Left kidney (tissue), 2 donors: ENCODE measurements around the gene PCDHGB3. TPM values are rescaled to one million over a fixed set of nuclear protein-coding genes. Genes with fewer than 3 reads are reported as not detected.

Source experiments
- DNase-seq: peaks from one replicate; pipeline ENCODE4 v3.0.0-alpha.2; 2013
- polyA plus RNA-seq: library from polyadenylated mRNA; unstranded; fragments of 120-200 nt; gene quantifications from one replicate; pipeline ENCODE4 v1.2.1, GENCODE V29; 2013; ENCODE audit not compliant: insufficient read length

PCDHGB3 gene
- polyA plus RNA-seq, 1 donor = 2.8 TPM

DNA sequence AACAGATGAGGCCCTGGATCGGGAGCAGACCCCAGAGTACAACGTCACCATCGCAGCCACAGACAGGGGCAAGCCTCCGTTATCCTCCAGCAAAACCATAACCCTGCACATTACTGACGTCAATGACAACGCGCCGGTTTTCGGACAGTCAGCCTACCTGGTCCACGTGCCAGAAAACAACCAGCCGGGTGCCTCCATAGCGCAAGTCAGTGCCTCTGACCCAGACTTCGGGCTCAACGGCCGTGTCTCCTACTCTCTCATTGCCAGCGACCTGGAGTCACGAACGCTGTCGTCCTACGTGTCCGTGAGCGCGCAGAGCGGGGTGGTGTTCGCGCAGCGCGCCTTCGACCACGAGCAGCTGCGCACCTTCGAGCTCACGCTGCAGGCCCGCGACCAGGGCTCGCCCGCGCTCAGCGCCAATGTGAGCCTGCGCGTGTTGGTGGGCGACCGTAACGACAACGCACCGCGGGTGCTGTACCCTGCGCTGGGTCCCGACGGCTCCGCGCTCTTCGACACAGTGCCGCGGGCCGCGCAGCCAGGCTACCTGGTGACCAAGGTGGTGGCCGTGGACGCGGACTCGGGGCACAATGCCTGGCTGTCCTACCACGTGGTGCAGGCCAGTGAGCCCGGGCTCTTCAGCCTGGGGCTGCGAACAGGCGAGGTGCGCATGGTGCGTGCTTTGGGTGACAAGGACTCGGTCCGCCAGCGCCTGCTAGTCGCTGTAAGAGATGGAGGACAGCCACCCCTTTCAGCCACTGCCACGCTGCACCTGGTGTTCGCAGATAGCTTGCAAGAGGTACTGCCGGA lies 49.2 kb downstream of the PCDHGB3 start:
- DNase-seq = no peak

GRCh38 chr5:141420855-141421488 lies 50.9 kb downstream of the PCDHGB3 start, which contains the start of gene PCDHGA11:
Gene PCDHGA11 (plus strand): TSS chr5:141421051. CDS start chr5:141421228, 177 bp downstream.
- no peak for DNase-seq

DNA sequence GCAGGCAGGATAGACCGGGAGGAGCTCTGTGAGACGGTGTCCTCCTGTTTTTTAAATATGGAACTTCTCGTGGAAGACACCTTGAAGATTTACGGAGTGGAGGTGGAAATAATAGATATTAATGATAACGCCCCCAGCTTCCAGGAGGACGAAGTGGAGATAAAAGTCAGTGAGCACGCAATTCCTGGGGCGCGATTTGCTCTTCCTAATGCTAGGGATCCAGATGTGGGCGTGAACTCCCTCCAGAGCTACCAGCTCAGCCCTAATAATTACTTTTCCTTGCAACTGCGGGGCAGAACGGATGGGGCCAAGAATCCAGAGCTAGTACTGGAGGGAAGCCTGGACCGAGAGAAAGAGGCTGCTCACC lies 51.4 kb downstream of the PCDHGB3 start:
- DNase-seq = no peak

Other genes with a start within 250 kb of the PCDHGB3 start
- 1.9 TPM for gene PCDHB4, start 248.4 kb upstream of the PCDHGB3 start, polyA plus RNA-seq
- gene PCDHB5, start 235.0 kb upstream of the PCDHGB3 start, polyA plus RNA-seq = 7.5 TPM
- 3.5 TPM for gene PCDHB6, start 220.2 kb upstream of the PCDHGB3 start, polyA plus RNA-seq
- 4.5 TPM for gene PCDHB7, start 197.6 kb upstream of the PCDHGB3 start, polyA plus RNA-seq
- gene PCDHB8, start 192.5 kb upstream of the PCDHGB3 start, polyA plus RNA-seq = 2.6 TPM
- 8.1 TPM for gene PCDHB16, start 187.9 kb upstream of the PCDHGB3 start, polyA plus RNA-seq
- gene PCDHB9, start 183.1 kb upstream of the PCDHGB3 start, polyA plus RNA-seq = 4.3 TPM
- gene PCDHB10, start 177.9 kb upstream of the PCDHGB3 start, polyA plus RNA-seq = 7.2 TPM
- 4.4 TPM for gene PCDHB11, start 170.6 kb upstream of the PCDHGB3 start, polyA plus RNA-seq
- gene PCDHB12, start 161.5 kb upstream of the PCDHGB3 start, polyA plus RNA-seq = 4.6 TPM
- gene PCDHB13, start 156.3 kb upstream of the PCDHGB3 start, polyA plus RNA-seq = 9.3 TPM
- gene PCDHB14, start 146.9 kb upstream of the PCDHGB3 start, polyA plus RNA-seq = 11.3 TPM
- gene PCDHB15, start 124.8 kb upstream of the PCDHGB3 start, polyA plus RNA-seq = 12.5 TPM
- gene SLC25A2, start 66.2 kb upstream of the PCDHGB3 start, polyA plus RNA-seq = 0.23 TPM
- 154 TPM for gene TAF7, start 49.5 kb upstream of the PCDHGB3 start, polyA plus RNA-seq
- 1.1 TPM for gene PCDHGA1, start 39.7 kb upstream of the PCDHGB3 start, polyA plus RNA-seq
- 6.8 TPM for gene PCDHGA2, start 31.5 kb upstream of the PCDHGB3 start, polyA plus RNA-seq
- gene PCDHGA3, start 26.4 kb upstream of the PCDHGB3 start, polyA plus RNA-seq = 2.9 TPM
- 1.9 TPM for gene PCDHGB1, start 20.1 kb upstream of the PCDHGB3 start, polyA plus RNA-seq
- 2.6 TPM for gene PCDHGA4, start 15.2 kb upstream of the PCDHGB3 start, polyA plus RNA-seq
- 4.0 TPM for gene PCDHGB2, start 10.2 kb upstream of the PCDHGB3 start, polyA plus RNA-seq
- gene PCDHGA5, start 6.1 kb upstream of the PCDHGB3 start, polyA plus RNA-seq = 2.7 TPM
- 8.1 TPM for gene PCDHGA6, start 3.6 kb downstream of the PCDHGB3 start, polyA plus RNA-seq
- 2.2 TPM for gene PCDHGA7, start 12.5 kb downstream of the PCDHGB3 start, polyA plus RNA-seq
- gene PCDHGB4, start 17.5 kb downstream of the PCDHGB3 start, polyA plus RNA-seq = 7.6 TPM
- gene PCDHGA8, start 22.4 kb downstream of the PCDHGB3 start, polyA plus RNA-seq = 0.60 TPM
- 10.9 TPM for gene PCDHGB5, start 27.7 kb downstream of the PCDHGB3 start, polyA plus RNA-seq
- 6.5 TPM for gene PCDHGA9, start 32.5 kb downstream of the PCDHGB3 start, polyA plus RNA-seq
- gene PCDHGB6, start 37.8 kb downstream of the PCDHGB3 start, polyA plus RNA-seq = 7.3 TPM
- 3.7 TPM for gene PCDHGA10, start 42.7 kb downstream of the PCDHGB3 start, polyA plus RNA-seq
- gene PCDHGB7, start 47.4 kb downstream of the PCDHGB3 start, polyA plus RNA-seq = 17.3 TPM
- 5.1 TPM for gene PCDHGA11, start 50.8 kb downstream of the PCDHGB3 start, polyA plus RNA-seq
- 1.5 TPM for gene PCDHGA12, start 60.3 kb downstream of the PCDHGB3 start, polyA plus RNA-seq
- 99.2 TPM for gene PCDHGC3, start 105.7 kb downstream of the PCDHGB3 start, polyA plus RNA-seq
- 4.4 TPM for gene PCDHGC4, start 114.8 kb downstream of the PCDHGB3 start, polyA plus RNA-seq
- 0.81 TPM for gene PCDHGC5, start 118.8 kb downstream of the PCDHGB3 start, polyA plus RNA-seq
- 80.0 TPM for gene DIAPH1, start 248.8 kb downstream of the PCDHGB3 start, polyA plus RNA-seq